ENCODE data around the gene SRSF4. TPM values are rescaled to one million over a fixed set of nuclear protein-coding genes. Genes with fewer than 3 reads are reported as not detected.

SRSF4 gene
- total RNA-seq, 1 donor from 2014 or later = 52.6 TPM

- peak overlapping the region; percentile 96 for H3K27ac Mint-ChIP-seq (ENCODE audit: unreplicated experiment)
- H3K9me3 Mint-ChIP-seq (ENCODE audit: unreplicated experiment) = no peaks in the 10 kb centered on the region
- Histone ChIP-seq H3K27ac (ENCODE audit: low read depth, low read length) (peak overlapping the region; percentile 84), H3K4me1 (ENCODE audit: insufficient read depth, low read length) (peaks cover 10% of the 10 kb centered on the region), H3K9ac (ENCODE audit: low read length) (peak overlapping the region; percentile 62), H3K9me3 (ENCODE audit: insufficient read depth, low read depth, low read length) (no peaks in the 10 kb centered on the region), H3K4me2 (ENCODE audit: low read length) (peak overlapping the region; percentile 59), H3K4me3 (ENCODE audit: insufficient read depth, low read depth, low read length) (no peak overlapping the region), H4K20me1 (ENCODE audit: insufficient read depth, low read length) (no peaks in the 10 kb centered on the region), H2AFZ (ENCODE audit: low read depth, low read length) (peak overlapping the region; percentile 53), H3K79me2 (ENCODE audit: insufficient read depth, low read length) (no peaks in the 10 kb centered on the region), H3K27me3 (ENCODE audit: insufficient read depth, low read length) (no peaks in the 10 kb centered on the region), H3K36me3 (ENCODE audit: insufficient read depth, low read length) (peaks cover 17% of the 10 kb centered on the region)
- H3K36me3 Mint-ChIP-seq (ENCODE audit: low read depth, unreplicated experiment) = peaks cover 7% of the 10 kb centered on the region
- peak; percentile 87 for FAIRE-seq
- DNase-seq (ENCODE audit: low read depth) = peak; percentile 94
- peaks cover 18% of the 10 kb centered on the region for H3K4me1 Mint-ChIP-seq (ENCODE audit: low read depth, unreplicated experiment)
- no peak overlapping the region for H3K4me3 Mint-ChIP-seq (ENCODE audit: unreplicated experiment)
- TF ChIP-seq CTCF (IDR thresholded peaks at IDR 0.05; ENCODE audit: insufficient read depth, low read depth, low read length) (peak; percentile 98), EZH2 (IDR thresholded peaks at IDR 0.05; ENCODE audit: insufficient read depth, low read length) (no peak)
- H3K27me3 Mint-ChIP-seq (ENCODE audit: low read depth, unreplicated experiment) = no peaks in the 10 kb centered on the region
Observed at GRCh38 chr1:29202584-29203340, 21.1 kb upstream of the SRSF4 start.

- H3K79me2 ChIP-seq (ENCODE audit: insufficient read depth, low read length) = no peaks in the 10 kb centered on the region
- Mint-ChIP-seq H3K9me3 (ENCODE audit: unreplicated experiment) (no peaks in the 10 kb centered on the region), H3K27me3 (ENCODE audit: low read depth, unreplicated experiment) (no peaks in the 10 kb centered on the region), H3K36me3 (ENCODE audit: low read depth, unreplicated experiment) (peaks cover 10% of the 10 kb centered on the region), H3K4me1 (ENCODE audit: low read depth, unreplicated experiment) (peaks cover 23% of the 10 kb centered on the region), H3K27ac (ENCODE audit: unreplicated experiment) (peak overlapping the region; percentile 96), H3K4me3 (ENCODE audit: unreplicated experiment) (no peak overlapping the region)
- H3K36me3 ChIP-seq (ENCODE audit: insufficient read depth, low read length) = peaks cover 17% of the 10 kb centered on the region
- H3K27me3 ChIP-seq (ENCODE audit: insufficient read depth, low read length) = no peaks in the 10 kb centered on the region
- H3K4me1 ChIP-seq (ENCODE audit: insufficient read depth, low read length) = peaks cover 14% of the 10 kb centered on the region
- H3K4me2 ChIP-seq (ENCODE audit: low read length) = peak overlapping the region; percentile 59
- no peak for DNase-seq (ENCODE audit: low read depth)
- no peaks in the 10 kb centered on the region for H4K20me1 ChIP-seq (ENCODE audit: insufficient read depth, low read length)
- peak overlapping the region; percentile 62 for H3K9ac ChIP-seq (ENCODE audit: low read length)
- no peak overlapping the region for H3K4me3 ChIP-seq (ENCODE audit: insufficient read depth, low read depth, low read length)
- TF ChIP-seq CTCF (IDR thresholded peaks at IDR 0.05; ENCODE audit: insufficient read depth, low read depth, low read length) (no peak), EZH2 (IDR thresholded peaks at IDR 0.05; ENCODE audit: insufficient read depth, low read length) (no peak)
- H3K9me3 ChIP-seq (ENCODE audit: insufficient read depth, low read depth, low read length) = no peaks in the 10 kb centered on the region
- no peak for FAIRE-seq
- H2AFZ ChIP-seq (ENCODE audit: low read depth, low read length) = peak overlapping the region; percentile 53
- H3K27ac ChIP-seq (ENCODE audit: low read depth, low read length) = peak overlapping the region; percentile 84
Observed at GRCh38 chr1:29202053-29202452, 20.4 kb upstream of the SRSF4 start.

- peaks cover 16% of the 10 kb centered on the region for H3K4me1 ChIP-seq (ENCODE audit: insufficient read depth, low read length)
- Mint-ChIP-seq H3K4me3 (ENCODE audit: unreplicated experiment) (no peak overlapping the region), H3K27me3 (ENCODE audit: low read depth, unreplicated experiment) (no peaks in the 10 kb centered on the region), H3K36me3 (ENCODE audit: low read depth, unreplicated experiment) (peaks cover 11% of the 10 kb centered on the region), H3K4me1 (ENCODE audit: low read depth, unreplicated experiment) (peaks cover 26% of the 10 kb centered on the region), H3K27ac (ENCODE audit: unreplicated experiment) (peak overlapping the region; percentile 96), H3K9me3 (ENCODE audit: unreplicated experiment) (no peaks in the 10 kb centered on the region)
- H3K27ac ChIP-seq (ENCODE audit: low read depth, low read length) = peak overlapping the region; percentile 84
- TF ChIP-seq CTCF (IDR thresholded peaks at IDR 0.05; ENCODE audit: insufficient read depth, low read depth, low read length) = no peak
- TF ChIP-seq EZH2 (IDR thresholded peaks at IDR 0.05; ENCODE audit: insufficient read depth, low read length) = no peak
- H3K9me3 ChIP-seq (ENCODE audit: insufficient read depth, low read depth, low read length) = no peaks in the 10 kb centered on the region
- no peaks in the 10 kb centered on the region for H3K27me3 ChIP-seq (ENCODE audit: insufficient read depth, low read length)
- no peaks in the 10 kb centered on the region for H3K79me2 ChIP-seq (ENCODE audit: insufficient read depth, low read length)
- peaks cover 15% of the 10 kb centered on the region for H3K36me3 ChIP-seq (ENCODE audit: insufficient read depth, low read length)
- no peak overlapping the region for H3K4me3 ChIP-seq (ENCODE audit: insufficient read depth, low read depth, low read length)
- H4K20me1 ChIP-seq (ENCODE audit: insufficient read depth, low read length) = no peaks in the 10 kb centered on the region
- no peak overlapping the region for H3K4me2 ChIP-seq (ENCODE audit: low read length)
- H3K9ac ChIP-seq (ENCODE audit: low read length) = no peak overlapping the region
- no peak overlapping the region for H2AFZ ChIP-seq (ENCODE audit: low read depth, low read length)
- DNase-seq (ENCODE audit: low read depth) = no peak
- no peak for FAIRE-seq
Observed at GRCh38 chr1:29201595-29202051, 19.9 kb upstream of the SRSF4 start.
